Loucy (cell line): Measurements from ENCODE around the gene ANKRD35.

Experiments used
- CTCF ChIP-seq: fragments of 200-600 bp; sonication (generic); conservative IDR thresholded peaks from 2 replicates; pipeline ENCODE4 v1.5.1; 2014; ENCODE audit warnings: mild to moderate bottlenecking, antibody characterized with exemption, low read length
- EZH2phosphoT487 ChIP-seq: fragments of 200-600 bp; IDR thresholded peaks from 2 replicates; pipeline ENCODE4 v1.6.1; 2018; ENCODE audit warnings: antibody characterized with exemption, mild to moderate bottlenecking, moderate library complexity, borderline replicate concordance

GRCh38 chr1:145826030-145826429 lies 59.6 kb downstream of the ANKRD35 start:
- TF ChIP-seq CTCF (peak; percentile 60), EZH2phosphoT487 (no peak)
